ENCODE measurements around the gene MRPS24.
"Not testable (repeated sequence)": the region's sequence is repeated elsewhere in the genome, so short reads cannot be mapped to it uniquely, and the experiment has no call there.

The MRPS24 gene

GRCh38 chr7:43843296-43843695 is 26.0 kb downstream of the MRPS24 start:
- DNase-seq (ENCODE audit: low read depth in 1 of 2, low spot score in 1 of 2): no peak

GRCh38 chr7:43838201-43838658 is 31.1 kb downstream of the MRPS24 start:
- DNase-seq (ENCODE audit: low read depth in 1 of 2, low spot score in 1 of 2): no peak

GRCh38 chr7:43834463-43835251 is 34.7 kb downstream of the MRPS24 start:
- DNase-seq (ENCODE audit: low read depth in 1 of 2, low spot score in 1 of 2): no peak

- not testable (repeated sequence) for DNase-seq (ENCODE audit: low read depth in 1 of 2, low spot score in 1 of 2)
These were observed 38.4 kb downstream of the MRPS24 start for GRCh38 chr7:43830917-43831316.

GRCh38 chr7:43825391-43825808 is 43.9 kb downstream of the MRPS24 start:
- DNase-seq (ENCODE audit: low read depth in 1 of 2, low spot score in 1 of 2): no peak

- no peak for DNase-seq (ENCODE audit: low read depth in 1 of 2, low spot score in 1 of 2)
These were observed 44.4 kb downstream of the MRPS24 start for GRCh38 chr7:43824963-43825362.

GRCh38 chr7:43824513-43824912 is 44.8 kb downstream of the MRPS24 start:
- not testable (repeated sequence) for DNase-seq (ENCODE audit: low read depth in 1 of 2, low spot score in 1 of 2)

GRCh38 chr7:43823941-43824340 is 45.4 kb downstream of the MRPS24 start:
- no peak for DNase-seq (ENCODE audit: low read depth in 1 of 2, low spot score in 1 of 2)

GRCh38 chr7:43823425-43823824 is 45.9 kb downstream of the MRPS24 start:
- DNase-seq (ENCODE audit: low read depth in 1 of 2, low spot score in 1 of 2): not testable (repeated sequence)
